ENCODE measurements around the gene CDC37.
"Not testable (repeated sequence)": the region's sequence is repeated elsewhere in the genome, so short reads cannot be mapped to it uniquely, and the experiment has no call there.

CDC37 gene

DNA sequence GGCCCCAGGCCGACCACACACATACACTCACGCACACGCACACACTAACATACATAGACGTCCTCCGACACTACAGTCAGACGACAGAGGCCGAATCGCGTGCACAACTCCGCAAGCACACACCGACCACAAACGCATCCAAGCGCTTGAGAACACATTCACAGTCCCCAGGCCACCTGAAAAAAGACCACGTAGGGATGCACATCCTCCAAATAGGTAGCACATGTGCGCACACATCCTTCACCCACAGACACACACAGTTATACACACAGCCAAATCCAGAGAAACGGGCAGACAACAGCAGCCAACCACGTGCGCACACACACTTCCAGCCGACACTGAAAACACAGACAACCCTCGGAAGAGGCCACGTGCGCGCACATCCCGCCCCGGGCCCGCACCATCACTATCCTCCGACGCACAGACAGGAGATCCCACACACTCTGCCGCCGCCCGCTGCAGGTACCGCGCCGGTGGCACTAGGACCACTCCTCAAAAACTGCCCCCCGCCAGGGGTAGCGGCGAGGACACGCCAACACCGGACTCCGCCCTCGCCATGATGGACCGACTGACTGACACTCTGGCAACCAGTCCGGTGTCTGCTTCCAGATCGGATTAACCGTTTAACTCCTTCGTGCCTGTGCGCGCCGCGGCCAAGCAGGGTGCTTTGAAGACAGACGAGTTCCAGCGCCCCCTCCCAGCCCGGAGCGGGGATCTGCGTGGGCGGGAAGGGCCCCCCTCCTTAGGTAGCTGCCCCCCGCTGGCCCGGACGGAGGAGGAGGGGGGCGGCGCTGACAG lies 16.5 kb upstream of the CDC37 start:
- peak; percentile 78 for FAIRE-seq

DNA sequence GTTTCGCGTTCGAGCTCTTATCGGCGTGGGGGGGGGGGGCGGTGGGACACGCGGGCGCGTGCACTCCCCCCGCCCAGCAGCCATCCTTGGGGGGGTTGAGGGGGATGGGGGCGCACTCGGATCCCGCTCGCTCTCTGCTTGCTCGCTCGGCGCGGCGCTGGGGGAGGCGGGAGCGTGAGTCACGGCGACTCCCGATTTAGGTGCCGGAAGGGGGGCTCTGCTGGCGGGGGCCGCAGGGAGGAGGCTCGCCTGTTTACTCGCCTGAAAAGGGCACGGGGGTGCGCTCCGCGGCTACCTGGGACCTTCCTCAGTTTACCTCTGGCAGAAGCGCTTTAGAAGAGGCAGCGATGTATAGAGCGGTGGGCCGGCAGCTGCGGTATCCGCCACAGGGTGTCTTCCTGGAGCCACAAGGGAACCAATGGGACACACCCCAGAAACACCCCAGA lies 15.9 kb upstream of the CDC37 start:
- no peak for FAIRE-seq

DNA sequence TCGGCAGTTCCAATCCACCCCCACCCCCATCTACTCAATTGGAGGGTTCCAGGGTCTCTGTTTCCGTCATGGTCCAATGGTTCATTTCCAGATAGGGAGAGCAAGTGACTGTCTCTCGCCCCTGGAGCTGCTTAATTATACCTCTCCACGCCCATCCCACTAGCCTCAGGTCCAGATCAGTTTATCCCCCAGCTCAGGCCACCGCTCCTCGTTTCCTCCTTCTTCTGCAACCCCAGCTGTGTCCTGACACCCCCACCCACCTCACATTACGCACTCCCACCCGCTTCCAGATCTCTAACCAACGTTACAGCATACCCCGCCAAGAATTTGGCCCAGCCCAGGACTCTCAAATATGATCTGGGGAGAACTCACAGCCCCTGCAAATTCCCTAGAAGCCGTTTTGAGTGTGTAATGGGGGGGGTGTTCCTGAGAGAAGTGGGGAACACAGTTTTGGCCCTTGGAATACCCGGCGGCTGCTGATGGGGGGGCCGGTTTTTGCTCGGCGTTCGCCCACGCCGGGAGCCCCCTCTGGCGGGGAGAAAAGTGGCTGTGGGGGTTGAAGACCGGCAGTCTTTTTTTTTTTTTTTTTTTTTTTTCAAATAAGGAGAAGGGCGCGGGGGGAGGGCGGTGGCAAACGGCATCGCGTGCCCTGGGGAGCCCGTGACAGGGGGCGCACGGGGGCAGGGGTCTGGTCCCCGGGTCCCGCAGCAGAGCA lies 15.3 kb upstream of the CDC37 start:
- peak; percentile 60 for FAIRE-seq

DNA sequence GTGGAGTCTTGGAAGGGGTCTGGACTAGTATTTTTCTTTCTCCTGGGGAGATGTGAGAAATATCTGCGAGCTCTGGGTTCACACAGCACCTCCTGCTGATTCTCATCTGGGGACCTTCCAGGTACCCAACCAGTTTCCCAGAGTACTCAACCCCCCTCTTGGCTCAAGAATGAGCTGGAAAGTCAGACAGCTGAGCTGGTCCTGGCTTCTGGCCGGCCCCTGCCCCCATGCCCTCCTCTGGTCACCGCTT lies 14.8 kb upstream of the CDC37 start:
- no peak for FAIRE-seq

- FAIRE-seq, result no peak
Observed at GRCh38 chr19:10417541-10418234, 14.3 kb upstream of the CDC37 start.

DNA sequence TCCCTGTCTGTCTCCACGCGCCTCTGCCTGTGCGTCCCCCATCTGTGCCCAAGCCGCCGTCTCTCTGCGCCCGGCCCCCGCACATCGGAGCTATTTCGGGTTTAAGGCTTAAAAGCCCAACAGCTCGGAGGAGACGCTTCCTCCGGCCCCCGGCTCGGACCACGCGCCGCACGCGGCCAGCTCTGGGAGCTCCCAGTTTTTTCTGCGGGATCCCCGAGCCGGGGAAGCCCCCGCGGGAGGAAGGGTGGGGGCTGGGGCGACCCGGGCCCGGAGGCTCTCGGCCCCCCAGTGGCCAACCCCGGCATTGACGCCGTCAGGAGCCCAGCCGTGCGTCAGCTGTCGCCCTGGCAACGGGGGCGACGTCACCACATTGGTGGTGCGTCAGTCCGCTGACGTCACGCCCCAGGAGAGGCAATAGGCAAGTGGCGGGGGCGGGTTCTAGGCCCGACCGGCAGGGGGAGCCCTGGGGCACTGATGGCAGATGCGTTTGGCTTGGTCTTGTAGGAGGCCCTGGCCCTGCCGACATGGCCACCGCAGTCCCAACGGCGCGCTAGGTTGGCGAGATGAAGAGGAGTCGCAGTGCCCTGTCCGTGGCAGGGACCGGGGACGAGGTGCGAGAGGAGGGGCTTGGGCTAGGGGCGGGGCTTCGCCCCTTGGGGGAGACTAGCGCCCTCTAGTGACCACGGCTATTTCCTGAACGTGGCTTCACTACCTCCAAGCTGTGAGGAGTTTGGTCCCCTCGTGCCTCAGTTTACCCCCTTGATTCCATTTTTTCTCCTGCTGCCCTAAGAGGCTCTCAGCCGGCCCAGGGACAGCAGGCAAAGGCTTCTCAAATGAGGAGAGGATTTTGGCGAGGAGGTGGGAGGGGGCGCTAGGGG lies 13.3 kb upstream of the CDC37 start:
- peak; percentile 86 for FAIRE-seq

DNA sequence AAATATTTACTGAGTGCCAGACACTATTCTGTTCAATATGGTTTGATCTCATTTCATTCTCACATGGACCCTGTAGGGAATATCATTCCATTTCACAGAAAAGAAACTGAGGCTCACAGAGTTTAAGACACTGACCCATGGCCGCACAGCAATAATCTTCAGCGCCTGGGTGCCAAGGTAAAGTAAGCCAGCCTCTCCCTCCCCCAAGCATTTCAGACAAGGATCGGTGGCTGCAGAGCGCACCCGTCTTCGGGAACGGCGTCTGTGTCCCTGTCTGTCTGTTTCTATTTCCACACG lies 12.7 kb upstream of the CDC37 start:
- no peak for FAIRE-seq

- no peak for FAIRE-seq
Observed at GRCh38 chr19:10412257-10412977, 9.1 kb upstream of the CDC37 start.

- FAIRE-seq, result not testable (repeated sequence)
Observed at GRCh38 chr19:10411224-10411623, 7.9 kb upstream of the CDC37 start.

GRCh38 chr19:10408511-10409283 lies 5.4 kb upstream of the CDC37 start:
- no peak for FAIRE-seq

DNA sequence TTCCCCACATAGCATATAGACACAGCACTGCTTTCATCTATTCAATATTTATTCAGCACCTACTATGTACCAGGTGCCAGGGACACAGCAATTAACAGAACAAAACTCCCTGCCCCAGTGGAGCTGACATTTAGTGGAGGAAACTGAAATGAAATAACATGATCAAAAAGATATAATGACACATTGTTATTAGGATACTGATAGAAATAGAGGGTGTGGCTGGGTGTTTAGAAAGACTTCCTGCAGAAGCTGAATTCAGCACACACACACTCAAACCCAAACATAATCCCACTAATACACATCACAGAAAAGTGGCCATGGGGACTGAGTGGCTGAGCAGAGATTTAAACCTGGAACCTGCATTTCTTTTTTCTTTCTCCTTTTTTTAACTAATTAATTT lies 3.8 kb upstream of the CDC37 start:
- FAIRE-seq, result no peak

DNA sequence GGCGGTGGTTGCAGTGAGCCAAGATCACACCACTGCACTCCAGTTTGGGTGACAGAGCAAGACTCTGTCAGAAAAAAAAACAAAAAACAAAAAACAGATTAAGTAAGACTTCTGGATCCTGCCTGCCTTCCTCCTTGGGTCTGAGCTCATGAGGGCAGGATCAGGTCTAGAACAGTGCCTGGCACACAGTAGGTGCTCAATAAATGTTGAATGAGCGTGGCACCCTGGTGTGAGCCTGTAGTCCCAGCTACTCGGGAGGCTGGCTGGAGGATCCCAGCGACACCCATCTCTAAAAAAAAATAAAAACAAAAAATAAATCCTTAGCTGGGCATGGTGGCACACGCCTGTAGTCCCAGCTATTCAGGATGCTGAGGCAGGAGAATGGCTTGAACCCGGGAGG lies 2.8 kb upstream of the CDC37 start:
- FAIRE-seq, result no peak

DNA sequence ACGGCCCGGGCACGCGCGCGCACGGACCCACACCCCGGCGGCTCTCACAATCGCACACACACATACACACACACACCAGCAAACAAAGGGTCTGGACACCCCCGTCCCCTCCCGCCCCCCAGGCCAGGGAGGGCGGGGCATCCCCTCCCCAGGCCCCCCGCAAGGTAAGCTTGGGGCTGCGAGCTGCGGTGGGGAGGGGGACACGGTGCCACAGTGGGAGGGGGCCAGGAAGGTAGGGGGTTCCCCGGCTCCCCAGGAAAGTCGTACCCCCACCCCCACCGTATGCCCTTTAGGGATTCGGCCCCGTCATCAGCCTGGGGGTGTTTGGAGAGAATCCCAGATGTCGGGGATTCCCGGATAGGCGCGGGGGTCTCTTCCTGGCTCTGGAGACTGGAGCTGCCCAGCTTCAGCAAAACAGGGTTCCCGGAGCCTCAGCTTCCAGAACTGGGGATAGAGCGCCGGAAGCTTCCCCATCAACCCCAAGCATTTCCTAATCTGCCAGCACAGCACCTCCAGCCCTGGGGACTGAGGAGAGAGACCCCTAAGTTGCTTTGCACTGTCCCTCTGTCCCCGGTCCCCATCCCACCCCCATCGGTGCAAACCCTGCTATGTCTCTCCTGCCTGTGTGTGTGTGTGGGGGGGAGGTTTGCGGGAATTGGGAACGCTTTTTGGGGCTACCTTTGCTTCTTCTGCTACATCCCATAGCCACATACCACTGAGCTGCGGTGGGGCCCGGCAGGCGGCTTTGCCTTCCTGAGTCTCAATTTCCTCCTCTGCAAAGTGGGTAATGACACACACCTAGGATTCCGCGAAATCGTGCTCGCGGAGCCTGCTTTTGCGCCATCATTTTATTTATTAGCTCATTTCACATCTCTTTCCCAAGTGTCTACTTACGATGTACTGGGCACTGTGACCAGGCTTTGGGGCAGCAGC lies 1.8 kb upstream of the CDC37 start:
- no peak for FAIRE-seq

DNA sequence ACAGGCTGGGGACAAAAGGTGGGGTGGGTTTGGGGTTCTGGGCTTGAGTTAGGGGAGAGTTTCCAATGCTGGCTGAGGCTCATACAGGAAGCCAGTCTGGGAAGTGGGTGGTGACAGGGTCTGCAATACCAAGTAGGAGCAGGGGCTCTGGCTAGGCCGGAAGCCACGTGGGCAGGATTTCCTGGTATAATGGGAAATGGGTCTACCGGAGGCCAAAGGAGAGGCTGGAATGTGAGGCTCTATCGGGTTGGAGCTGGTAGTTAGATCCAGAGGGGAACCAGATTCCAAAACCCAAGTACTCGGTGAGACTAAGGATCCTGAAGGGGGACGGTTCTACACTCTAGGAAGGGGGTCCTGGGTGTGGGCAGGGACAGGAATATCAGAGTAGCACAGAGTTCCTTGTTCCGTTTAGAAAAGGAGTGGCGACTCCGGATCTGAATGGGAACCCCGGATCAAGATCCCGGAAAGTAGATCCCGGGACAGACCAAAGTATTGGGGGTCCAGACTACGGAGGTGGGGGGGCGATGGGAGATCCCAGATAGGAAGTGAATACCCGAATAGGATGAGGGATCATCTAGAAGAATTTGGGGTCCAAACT lies 802 bp downstream of the CDC37 start:
- no peak for FAIRE-seq

- FAIRE-seq, result no peak
Observed at GRCh38 chr19:10399878-10400277, 3.5 kb downstream of the CDC37 start.

DNA sequence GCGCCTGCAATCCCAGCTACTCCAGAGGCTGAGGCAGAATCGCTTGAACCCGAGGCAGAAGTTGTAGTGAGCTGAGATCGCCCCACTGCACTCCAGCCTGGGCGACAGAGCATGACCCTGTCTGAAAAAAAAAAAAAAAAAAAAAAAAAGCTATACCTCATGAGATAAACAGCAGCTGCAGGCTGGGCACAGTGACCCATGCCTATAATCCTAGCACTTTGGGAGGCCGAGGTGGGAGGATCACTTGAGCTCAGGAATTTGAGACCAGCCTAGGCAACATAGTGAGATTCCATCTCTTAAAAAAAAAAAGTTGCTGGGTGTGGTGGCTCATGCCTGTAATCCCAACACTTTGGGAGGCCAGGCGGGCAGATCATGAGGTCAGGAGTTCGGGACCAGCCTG lies 4.0 kb downstream of the CDC37 start:
- not testable (repeated sequence) for FAIRE-seq

- FAIRE-seq, result no peak
Observed at GRCh38 chr19:10398819-10399218, 4.5 kb downstream of the CDC37 start.

- FAIRE-seq, result no peak
Observed at GRCh38 chr19:10395917-10396316, 7.4 kb downstream of the CDC37 start.

DNA sequence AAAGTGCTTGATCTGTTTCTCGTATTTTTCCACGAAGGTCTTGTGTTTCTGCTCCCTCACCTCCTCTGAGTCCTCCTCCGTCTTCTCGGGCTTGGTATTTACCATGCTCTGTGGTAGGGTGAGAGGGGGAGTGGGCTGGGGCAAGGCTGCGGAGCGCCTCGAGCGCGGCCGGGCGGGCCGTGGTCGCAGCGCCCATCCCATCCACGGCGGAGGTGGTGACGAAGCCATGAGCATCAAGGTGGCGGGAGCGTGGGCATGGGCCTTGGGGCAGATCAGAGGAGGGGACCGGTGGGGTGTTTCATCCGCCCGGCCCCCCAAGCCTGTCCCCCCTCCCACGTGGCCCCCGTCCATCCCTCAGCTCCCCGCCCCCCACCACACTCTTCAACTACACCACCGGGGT lies 7.9 kb downstream of the CDC37 start:
- no peak for FAIRE-seq

- FAIRE-seq, result no peak
Observed at GRCh38 chr19:10395003-10395402, 8.3 kb downstream of the CDC37 start.

All from G401.6 (cell line).